Glomerular visceral epithelial cell (primary cell): ENCODE data around the gene ARF3.

Source experiments
- DNase-seq: peaks from one replicate; pipeline ENCODE4 v3.0.0-alpha.2; 2016; ENCODE audit errors: extremely low spot score

The ARF3 gene

GRCh38 chr12:48957141-48958048, at the start of gene ARF3:
TSS of gene ARF3 (minus strand) at chr12:48957487. CDS start at chr12:48941095, 16,392 bp downstream.
- DNase-seq: peak; percentile 94

- no peak for DNase-seq
Observed at GRCh38 chr12:49000346-49000745, 43.1 kb upstream of the ARF3 start.

- peak; percentile 28 for DNase-seq
Observed at GRCh38 chr12:48999371-49000131, 42.3 kb upstream of the ARF3 start, which contains the start of gene DDN. TSS of gene DDN (minus strand) at chr12:48999375. CDS start at chr12:48999287, 88 bp downstream.

GRCh38 chr12:48998497-48999353, 41.4 kb upstream of the ARF3 start:
- DNase-seq: no peak

- no peak for DNase-seq
Observed at GRCh38 chr12:48997719-48998496, 40.6 kb upstream of the ARF3 start.

- peak; percentile 55 for DNase-seq
Observed at GRCh38 chr12:48996794-48997718, 39.8 kb upstream of the ARF3 start.

- peak; percentile 79 for DNase-seq
Observed at GRCh38 chr12:48995086-48995879, 38.0 kb upstream of the ARF3 start.

GRCh38 chr12:48994224-48995085, 37.2 kb upstream of the ARF3 start:
- no peak for DNase-seq

GRCh38 chr12:48993787-48994186, 36.5 kb upstream of the ARF3 start:
- no peak for DNase-seq

GRCh38 chr12:48991247-48992050, 34.2 kb upstream of the ARF3 start:
- no peak for DNase-seq

GRCh38 chr12:48990552-48990951, 33.3 kb upstream of the ARF3 start:
- DNase-seq: no peak

GRCh38 chr12:48988030-48988649, 30.9 kb upstream of the ARF3 start:
- peak; percentile 55 for DNase-seq

- no peak for DNase-seq
Observed at GRCh38 chr12:48986720-48987291, 29.5 kb upstream of the ARF3 start.

- no peak for DNase-seq
Observed at GRCh38 chr12:48985901-48986300, 28.6 kb upstream of the ARF3 start.

- DNase-seq: no peak
Observed at GRCh38 chr12:48985475-48985897, 28.2 kb upstream of the ARF3 start.

GRCh38 chr12:48982397-48983080, 25.3 kb upstream of the ARF3 start:
- no peak for DNase-seq
